Measurements from ENCODE around the gene HHIPL2. TPM values are rescaled to one million over a fixed set of nuclear protein-coding genes. Genes with fewer than 3 reads are reported as not detected.

HHIPL2 gene
- polyA plus RNA-seq, 3 donors from 2014 or later = not detected

DNA sequence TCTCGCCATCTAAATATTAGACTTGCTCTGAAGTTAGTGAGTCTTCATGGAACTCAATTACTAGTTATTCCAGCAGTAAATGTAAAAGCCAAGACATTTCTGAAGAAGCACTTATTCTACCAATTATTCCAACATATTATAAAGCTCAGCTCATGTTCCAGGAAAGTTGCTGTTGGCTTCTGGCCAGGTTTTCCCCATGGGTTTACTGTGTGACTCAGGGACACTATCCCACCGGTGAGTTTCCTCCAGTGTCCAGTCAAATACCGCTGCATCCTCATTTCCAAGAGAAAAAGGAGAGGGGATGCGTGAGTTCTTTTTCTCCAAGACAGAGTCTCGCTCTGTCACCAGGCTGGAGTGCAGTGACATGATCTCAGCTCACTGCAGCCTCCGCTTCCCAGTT is 9.2 kb upstream of the HHIPL2 start:
- Mint-ChIP-seq H3K27ac (no peak overlapping the region), H3K36me3 (peaks cover 7 to 24% (median 13%) of the 10 kb centered on the region in 3 donors), H3K27me3 (ENCODE audit: low read depth in 3 of 3) (no peaks in the 10 kb centered on the region), H3K4me3 (no peak overlapping the region), H3K4me1 (no peaks in the 10 kb centered on the region), H3K9me3 (no peaks in the 10 kb centered on the region)
- DNase-seq = no peak

DNA sequence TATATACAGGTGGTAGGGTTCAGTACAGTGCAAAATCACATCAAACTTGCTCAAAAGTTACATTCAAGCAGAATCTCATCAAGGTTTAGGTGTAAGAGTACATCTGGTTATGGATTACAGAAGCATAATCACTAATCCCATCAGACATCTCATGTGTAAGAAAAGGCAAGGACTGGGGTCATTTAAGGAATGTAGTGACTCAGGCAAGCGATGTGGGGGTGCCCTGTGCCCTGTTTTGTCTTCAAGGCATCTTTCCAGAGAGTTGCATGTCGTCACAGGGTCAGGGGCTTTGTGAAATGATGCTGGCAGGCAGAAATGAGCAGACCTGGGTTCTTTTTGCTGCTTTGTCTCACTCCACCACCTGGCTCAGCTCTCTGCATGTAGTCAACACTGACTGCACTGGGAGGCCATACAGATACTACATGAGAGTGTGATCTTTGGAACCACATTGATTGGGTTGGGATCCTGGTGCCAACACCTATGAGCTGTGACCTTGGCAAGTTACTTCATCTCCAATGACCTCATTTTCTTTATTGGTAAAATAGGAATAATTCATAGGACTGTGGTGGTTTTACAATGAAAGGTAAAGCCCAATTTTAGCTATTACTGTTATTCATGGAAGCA is 8.2 kb upstream of the HHIPL2 start:
- peaks cover 4 to 19% (median 9%) of the 10 kb centered on the region in 3 donors for H3K36me3 Mint-ChIP-seq
- no peaks in the 10 kb centered on the region for H3K9me3 Mint-ChIP-seq
- H3K4me3 Mint-ChIP-seq = no peak overlapping the region
- H3K27me3 Mint-ChIP-seq (ENCODE audit: low read depth in 3 of 3) = no peaks in the 10 kb centered on the region
- peak overlapping the region in 1 of 6 donors; percentile 18 for H3K27ac Mint-ChIP-seq
- H3K4me1 Mint-ChIP-seq = no peaks in the 10 kb centered on the region
- DNase-seq = no peak

DNA sequence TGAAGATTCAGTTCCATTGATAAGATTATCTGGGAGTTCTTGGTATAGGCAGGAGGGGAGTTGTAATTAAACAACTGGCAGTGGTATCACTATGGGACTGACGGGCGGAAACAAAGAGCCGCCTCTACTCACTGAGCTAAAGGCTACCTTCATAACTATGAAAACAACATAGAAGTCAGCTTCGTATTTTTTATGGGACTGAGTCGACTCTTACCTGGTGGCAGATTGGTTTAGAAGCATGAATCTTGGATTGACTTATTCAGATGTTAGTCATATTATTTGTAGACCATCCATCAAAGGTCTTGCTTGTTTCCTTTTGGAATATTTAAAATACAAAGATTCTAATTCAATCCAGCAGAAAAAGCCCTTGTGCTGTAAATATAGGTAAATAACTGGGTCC is 6.3 kb upstream of the HHIPL2 start:
- no peaks in the 10 kb centered on the region for H3K4me1 Mint-ChIP-seq
- H3K27me3 Mint-ChIP-seq (ENCODE audit: low read depth in 3 of 3) = peaks cover 0 to 2% (median 1%) of the 10 kb centered on the region in 3 donors
- no peak overlapping the region for H3K4me3 Mint-ChIP-seq
- H3K36me3 Mint-ChIP-seq = peaks cover 4 to 8% (median 6%) of the 10 kb centered on the region in 3 donors
- DNase-seq = no peak
- H3K27ac Mint-ChIP-seq = no peak overlapping the region
- H3K9me3 Mint-ChIP-seq = no peaks in the 10 kb centered on the region

DNA sequence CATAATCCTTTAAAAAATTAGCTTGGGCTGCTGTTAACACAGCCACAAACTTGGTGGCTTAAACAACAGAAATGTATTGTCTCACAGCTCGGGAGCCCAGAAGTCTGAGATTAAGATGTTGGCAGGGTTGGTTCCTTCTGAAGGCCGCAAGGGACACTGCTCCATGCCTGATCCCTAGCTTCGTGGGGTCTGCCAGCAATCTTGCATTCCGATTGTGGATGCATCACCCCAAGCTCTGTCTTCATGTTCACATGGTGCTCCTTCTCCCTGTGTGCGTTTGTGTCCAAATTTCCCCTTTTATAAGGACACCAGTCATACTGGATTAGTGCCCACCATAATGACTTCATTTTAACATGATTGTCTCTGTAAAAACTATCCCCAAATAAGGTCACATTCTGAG is 5.0 kb upstream of the HHIPL2 start:
- Mint-ChIP-seq H3K9me3 (peaks cover 0 to 2% (median 0%) of the 10 kb centered on the region in 6 donors), H3K4me1 (no peaks in the 10 kb centered on the region), H3K36me3 (peaks cover 0 to 4% (median 0%) of the 10 kb centered on the region in 3 donors)

DNA sequence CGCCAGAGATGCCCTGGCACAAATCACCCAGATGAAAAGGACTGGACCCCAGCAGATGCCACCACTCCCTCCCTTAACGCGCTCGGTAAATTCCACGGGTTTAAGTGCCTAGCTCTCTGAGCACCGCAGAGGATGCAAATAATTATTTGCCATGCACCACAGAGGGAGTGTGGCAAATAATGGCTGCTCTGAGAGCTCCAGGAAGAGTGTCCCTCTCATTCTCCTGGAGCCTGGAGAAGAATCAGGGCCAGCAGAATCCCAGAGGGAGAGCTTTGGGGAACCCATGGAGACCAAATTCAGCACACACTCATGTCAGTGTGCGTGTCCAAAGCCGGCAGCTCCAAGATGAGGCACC is 667 bp downstream of the HHIPL2 start:
- Mint-ChIP-seq H3K9me3 (peaks cover 0 to 2% (median 0%) of the 10 kb centered on the region in 6 donors), H3K27ac (no peak overlapping the region), H3K4me3 (no peak overlapping the region), H3K27me3 (ENCODE audit: low read depth in 3 of 3) (peaks cover 4 to 11% (median 6%) of the 10 kb centered on the region in 3 donors), H3K36me3 (no peaks in the 10 kb centered on the region), H3K4me1 (no peaks in the 10 kb centered on the region)
- DNase-seq = no peak

More for the DNA sequence above, 5.0 kb upstream of the HHIPL2 start:
- Mint-ChIP-seq H3K4me3 (no peak overlapping the region), H3K27ac (no peak overlapping the region), H3K27me3 (ENCODE audit: low read depth in 3 of 3) (peaks cover 0 to 2% (median 1%) of the 10 kb centered on the region in 3 donors)
- DNase-seq = no peak

DNA sequence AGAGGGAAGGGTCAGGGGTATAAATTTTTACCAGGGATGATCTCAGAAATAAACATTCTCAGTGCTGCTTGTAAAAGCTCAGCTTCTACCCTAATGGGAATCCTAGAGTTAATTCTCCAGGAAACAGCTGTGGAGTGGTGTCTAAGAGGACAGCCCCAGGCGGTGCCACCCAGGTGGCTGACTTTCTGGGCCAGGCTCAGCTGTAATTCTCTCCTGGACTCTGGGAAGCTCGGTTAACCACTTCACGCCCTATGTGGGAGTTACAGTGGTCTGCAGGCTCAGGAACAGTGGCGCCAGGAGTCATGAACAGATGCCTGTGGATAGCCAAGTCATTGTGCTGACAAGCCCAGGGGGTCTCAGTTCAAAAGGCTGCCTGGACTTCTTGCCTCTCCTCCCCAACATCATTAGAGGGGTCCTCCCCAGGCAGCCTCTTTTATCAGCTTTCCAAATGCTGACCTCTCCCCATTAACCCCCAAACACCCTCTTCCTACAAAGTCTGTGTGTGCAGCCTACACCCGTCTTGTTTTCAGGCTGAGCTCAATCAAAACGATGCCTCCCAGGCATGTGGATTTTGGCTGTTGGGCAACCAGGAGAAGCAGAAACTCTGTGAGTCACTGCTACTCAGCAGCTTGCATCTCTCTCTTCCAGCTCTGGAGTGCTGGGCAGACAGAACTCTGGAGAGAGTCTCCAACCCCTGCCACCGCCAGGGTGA is 1.2 kb downstream of the HHIPL2 start:
- peaks cover 4 to 11% (median 6%) of the 10 kb centered on the region in 3 donors for H3K27me3 Mint-ChIP-seq (ENCODE audit: low read depth in 3 of 3)
- peaks cover 0 to 2% (median 0%) of the 10 kb centered on the region in 6 donors for H3K9me3 Mint-ChIP-seq
- H3K27ac Mint-ChIP-seq = no peak overlapping the region
- H3K4me3 Mint-ChIP-seq = no peak overlapping the region
- H3K4me1 Mint-ChIP-seq = no peaks in the 10 kb centered on the region
- DNase-seq = no peak
- H3K36me3 Mint-ChIP-seq = no peaks in the 10 kb centered on the region

DNA sequence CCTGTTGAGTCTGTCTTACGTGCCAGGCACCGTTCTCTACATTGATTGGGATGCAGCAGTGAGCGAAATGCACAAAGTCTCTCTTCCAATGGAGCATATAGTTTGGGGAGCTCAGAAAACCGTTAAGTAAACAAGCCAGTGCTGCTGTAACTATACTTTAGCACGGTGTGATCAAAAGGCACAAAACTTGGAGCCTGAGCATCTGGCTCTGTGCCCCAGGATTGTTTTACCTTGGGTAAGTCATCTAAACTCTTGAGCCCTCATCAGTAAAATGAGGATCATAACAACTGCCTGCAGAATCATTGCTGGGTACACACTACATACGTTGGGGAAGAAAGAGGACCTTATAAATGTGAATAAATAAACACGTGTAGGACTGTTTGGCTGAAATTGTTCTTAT is 1.8 kb downstream of the HHIPL2 start:
- Mint-ChIP-seq H3K9me3 (peaks cover 0 to 2% (median 0%) of the 10 kb centered on the region in 6 donors), H3K36me3 (no peaks in the 10 kb centered on the region), H3K27ac (no peak overlapping the region), H3K27me3 (ENCODE audit: low read depth in 3 of 3) (peaks cover 4 to 11% (median 6%) of the 10 kb centered on the region in 3 donors), H3K4me3 (no peak overlapping the region), H3K4me1 (no peaks in the 10 kb centered on the region)
- DNase-seq = no peak

DNA sequence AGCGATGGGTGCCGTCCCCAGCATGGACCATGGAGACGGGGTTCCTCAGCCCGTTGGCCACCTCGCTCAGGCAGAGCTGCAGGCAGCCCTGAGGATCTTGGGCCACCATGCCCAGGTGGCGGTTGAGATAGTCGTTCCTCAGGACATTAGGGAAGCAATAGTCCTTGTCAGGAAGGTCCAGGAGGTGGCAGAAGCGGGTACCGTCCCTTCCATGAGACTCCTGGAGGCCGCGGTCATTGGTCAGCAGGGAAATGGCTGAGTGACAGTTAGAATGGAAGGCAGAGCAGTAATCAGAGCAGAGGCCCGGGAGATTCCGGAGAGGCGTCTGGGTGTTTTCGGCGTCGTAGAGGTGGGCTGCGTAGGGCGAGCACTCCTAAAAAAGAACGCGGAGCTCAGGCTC is 4.1 kb downstream of the HHIPL2 start:
- H3K27ac Mint-ChIP-seq = no peak overlapping the region
- H3K27me3 Mint-ChIP-seq (ENCODE audit: low read depth in 3 of 3) = peaks cover 4 to 9% (median 4%) of the 10 kb centered on the region in 3 donors
- no peak for DNase-seq
- H3K36me3 Mint-ChIP-seq = no peaks in the 10 kb centered on the region
- no peak overlapping the region for H3K4me3 Mint-ChIP-seq
- H3K4me1 Mint-ChIP-seq = no peaks in the 10 kb centered on the region
- peaks cover 0 to 2% (median 0%) of the 10 kb centered on the region in 6 donors for H3K9me3 Mint-ChIP-seq

DNA sequence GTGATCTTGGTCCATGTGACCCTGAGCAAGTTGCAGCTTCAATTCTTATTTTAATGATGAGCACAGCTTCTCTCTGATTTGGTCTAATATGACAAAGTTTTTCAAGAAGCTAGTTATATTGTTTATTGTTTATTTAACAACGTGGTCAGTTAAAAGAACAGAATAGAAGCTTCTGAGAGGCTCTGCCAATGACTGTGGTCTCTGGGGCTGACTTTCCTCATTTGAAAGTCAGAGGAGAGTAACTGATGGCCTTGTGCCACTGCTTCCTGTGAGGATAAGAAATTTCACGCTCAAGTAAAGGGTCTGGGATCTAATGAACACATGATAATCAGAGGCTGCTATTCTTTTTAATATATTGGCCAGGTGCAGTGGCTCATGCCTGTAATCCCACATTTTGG is 7.3 kb downstream of the HHIPL2 start:
- no peaks in the 10 kb centered on the region for H3K9me3 Mint-ChIP-seq
- DNase-seq = no peak
- no peaks in the 10 kb centered on the region for H3K36me3 Mint-ChIP-seq
- no peak overlapping the region for H3K4me3 Mint-ChIP-seq
- no peak overlapping the region for H3K27ac Mint-ChIP-seq
- peaks cover 0 to 11% (median 3%) of the 10 kb centered on the region in 3 donors for H3K27me3 Mint-ChIP-seq (ENCODE audit: low read depth in 3 of 3)
- no peaks in the 10 kb centered on the region for H3K4me1 Mint-ChIP-seq

DNA sequence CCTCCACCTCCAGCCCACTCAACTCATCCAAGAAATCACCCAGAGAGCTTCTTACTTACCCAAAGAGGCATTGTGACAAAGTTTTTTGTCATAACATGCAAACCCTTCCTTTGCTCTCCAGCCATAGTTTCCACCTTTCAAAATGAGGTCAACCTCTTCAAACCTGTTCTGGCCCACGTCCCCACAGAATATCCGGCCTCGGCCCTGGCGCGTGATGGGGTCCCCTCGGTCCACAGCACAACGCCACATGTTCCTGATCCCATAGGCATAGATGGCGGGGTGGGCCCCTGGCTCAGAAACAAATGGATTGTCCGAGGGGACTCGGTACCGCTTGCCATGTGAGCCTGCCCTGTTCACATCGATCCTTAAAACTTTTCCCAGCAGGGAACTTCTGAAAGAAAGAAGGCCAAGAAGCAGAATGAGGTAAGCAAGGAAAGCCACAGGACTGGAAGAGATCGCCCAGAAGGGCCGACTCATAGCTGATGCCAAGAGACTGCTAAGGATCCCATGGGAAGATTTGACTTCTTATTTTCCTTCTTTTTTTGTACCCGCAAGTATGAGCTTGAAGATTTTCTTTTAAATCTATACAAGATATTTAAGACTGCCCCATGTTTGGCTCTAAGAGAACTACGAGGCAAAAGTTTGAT is 7.8 kb downstream of the HHIPL2 start:
- H3K9me3 Mint-ChIP-seq = no peaks in the 10 kb centered on the region
- DNase-seq = no peak
- H3K4me1 Mint-ChIP-seq = no peaks in the 10 kb centered on the region
- no peaks in the 10 kb centered on the region for H3K36me3 Mint-ChIP-seq
- no peak overlapping the region for H3K27ac Mint-ChIP-seq
- peaks cover 0 to 8% (median 4%) of the 10 kb centered on the region in 3 donors for H3K27me3 Mint-ChIP-seq (ENCODE audit: low read depth in 3 of 3)
- no peak overlapping the region for H3K4me3 Mint-ChIP-seq

DNA sequence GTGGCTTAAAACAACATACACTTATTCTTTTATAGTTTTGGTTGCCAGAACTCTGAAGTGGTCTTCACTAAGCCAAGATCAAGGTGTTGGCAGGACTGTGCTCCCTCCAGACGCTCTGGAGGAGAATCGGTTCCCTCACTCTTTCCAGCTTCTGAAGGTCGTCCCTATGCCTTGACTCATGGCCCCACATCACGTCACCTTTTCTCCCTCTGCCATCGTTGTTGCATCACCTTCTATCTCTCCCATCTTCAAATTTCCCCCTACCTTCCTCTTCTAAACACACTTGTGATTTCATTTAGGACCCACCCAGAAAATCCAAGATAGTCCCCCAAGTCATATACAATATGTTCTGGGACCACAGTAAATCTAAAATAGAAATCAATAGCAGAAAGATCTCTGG is 12.4 kb downstream of the HHIPL2 start:
- DNase-seq = no peak
- H3K4me1 Mint-ChIP-seq = no peaks in the 10 kb centered on the region
- H3K27me3 Mint-ChIP-seq (ENCODE audit: low read depth in 3 of 3) = peaks cover under 1 to 4% (median 2%) of the 10 kb centered on the region in 3 donors
- H3K4me3 Mint-ChIP-seq = no peak overlapping the region
- no peaks in the 10 kb centered on the region for H3K36me3 Mint-ChIP-seq
- H3K9me3 Mint-ChIP-seq = no peaks in the 10 kb centered on the region
- no peak overlapping the region for H3K27ac Mint-ChIP-seq

DNA sequence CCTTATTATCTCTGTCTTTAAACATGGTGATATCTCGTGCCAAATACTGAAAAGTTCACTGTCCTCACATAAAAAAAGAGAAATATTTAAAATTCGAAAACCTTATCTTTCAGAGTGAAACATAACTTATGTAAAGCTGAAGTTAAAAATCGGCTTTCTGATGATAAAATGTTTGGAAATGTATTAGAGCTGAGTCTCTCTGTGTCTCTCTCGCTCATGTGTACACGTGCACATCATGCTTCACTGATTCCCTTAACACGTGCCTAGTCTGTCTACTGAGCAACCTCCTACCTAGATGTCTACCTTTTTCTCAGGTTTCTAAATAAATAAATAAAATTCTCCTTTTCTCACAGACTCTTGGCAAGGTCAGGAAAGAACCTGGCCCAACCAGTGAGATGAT is 17.1 kb downstream of the HHIPL2 start:
- Mint-ChIP-seq H3K9me3 (peaks cover 0 to 2% (median 0%) of the 10 kb centered on the region in 6 donors), H3K27ac (no peak overlapping the region), H3K36me3 (no peaks in the 10 kb centered on the region), H3K27me3 (ENCODE audit: low read depth in 3 of 3) (peaks cover 2 to 8% (median 6%) of the 10 kb centered on the region in 3 donors), H3K4me1 (no peaks in the 10 kb centered on the region), H3K4me3 (no peak overlapping the region)
- DNase-seq = no peak

DNA sequence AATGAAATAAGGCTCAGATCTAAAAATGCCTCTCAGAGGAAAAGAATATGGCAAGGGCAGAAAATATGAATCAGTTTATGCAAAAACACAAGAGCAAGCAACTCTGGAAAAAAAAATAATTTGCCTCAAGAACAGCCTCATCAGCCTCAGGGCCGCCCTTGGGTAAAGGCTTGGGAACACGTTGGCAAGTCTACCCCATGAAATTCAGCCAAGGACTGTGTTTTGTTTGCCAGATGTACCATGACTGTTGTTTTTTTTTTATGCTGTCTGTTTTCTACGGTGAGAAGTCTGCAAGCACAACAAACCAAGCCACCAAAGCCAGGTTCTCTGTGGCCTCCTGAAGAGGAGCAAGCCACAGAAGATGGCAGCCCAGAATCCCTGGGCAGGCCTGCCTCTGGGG is 18.0 kb downstream of the HHIPL2 start:
- H3K27ac Mint-ChIP-seq = no peak overlapping the region
- peaks cover 3 to 8% (median 5%) of the 10 kb centered on the region in 3 donors for H3K27me3 Mint-ChIP-seq (ENCODE audit: low read depth in 3 of 3)
- no peaks in the 10 kb centered on the region for H3K36me3 Mint-ChIP-seq
- H3K4me3 Mint-ChIP-seq = no peak overlapping the region
- peaks cover 0 to 2% (median 0%) of the 10 kb centered on the region in 6 donors for H3K9me3 Mint-ChIP-seq
- no peaks in the 10 kb centered on the region for H3K4me1 Mint-ChIP-seq
- DNase-seq = no peak

DNA sequence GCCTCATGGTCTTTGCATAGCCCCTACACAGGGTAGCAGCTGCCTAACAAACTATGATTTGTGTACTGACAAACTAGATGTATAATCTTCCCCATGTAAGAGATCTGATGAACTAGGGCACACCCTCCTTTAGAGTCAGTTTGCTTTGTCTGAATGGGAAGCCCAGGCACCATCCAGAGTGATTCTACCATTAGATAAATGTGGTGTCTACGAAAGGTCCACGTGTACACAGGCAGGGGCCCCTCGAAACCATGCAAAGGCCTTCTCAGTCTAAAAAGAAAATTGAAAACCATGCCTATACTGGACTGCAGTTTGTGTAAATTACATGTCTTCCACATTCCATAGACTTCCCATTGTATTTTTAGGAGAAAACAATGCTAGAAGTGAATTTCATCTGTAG is 18.7 kb downstream of the HHIPL2 start:
- Mint-ChIP-seq H3K36me3 (no peaks in the 10 kb centered on the region), H3K27ac (no peak overlapping the region), H3K4me1 (no peaks in the 10 kb centered on the region), H3K9me3 (peaks cover 0 to 2% (median 0%) of the 10 kb centered on the region in 6 donors), H3K4me3 (no peak overlapping the region), H3K27me3 (ENCODE audit: low read depth in 3 of 3) (peaks cover 3 to 8% (median 5%) of the 10 kb centered on the region in 3 donors)
- no peak for DNase-seq
